Retinal pigment epithelial cell (primary cell): Measurements from ENCODE around the gene EDIL3.
A peak's percentile ranks its signal among the peaks of the same experiment; 100 is the strongest.

Experiments
- DNase-seq: peaks from one replicate; pipeline ENCODE4 v3.0.0-alpha.2; 2010; ENCODE audit warnings: low read depth
- H3K4me3 ChIP-seq: 2 replicates; pipeline ENCODE4 v1.5.1; 2011; ENCODE audit warnings: mild to moderate bottlenecking, low read length, control low read depth, moderate library complexity
- TF ChIP-seq, protein P1 (sequence below): conservative IDR thresholded peaks from 2 replicates; pipeline ENCODE4 v1.5.1; 2011; ENCODE audit warnings: low read depth, low read length, control low read depth, inconsistent platforms

EDIL3 gene

DNA sequence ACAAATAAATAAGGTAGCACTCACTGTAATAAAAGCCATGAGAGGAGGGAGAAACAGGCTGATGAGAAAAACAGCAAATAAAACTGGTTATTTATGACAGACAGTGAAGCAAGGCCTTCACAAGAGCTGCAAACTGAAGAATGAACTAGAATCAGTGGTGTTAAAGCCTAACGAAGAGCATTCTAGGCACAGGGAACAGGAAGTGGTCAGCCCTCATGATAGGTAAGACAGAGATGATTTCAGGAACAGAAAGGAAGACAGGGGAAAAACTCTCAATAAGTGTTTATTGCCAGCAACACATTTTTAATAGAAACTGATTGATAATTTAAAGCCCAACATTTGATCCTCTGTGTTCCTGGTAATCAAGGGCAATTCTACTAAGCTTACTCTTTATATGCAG is 124.5 kb downstream of the EDIL3 start:
- H3K4me3 ChIP-seq, result no peak overlapping the region
- DNase-seq, result no peak
- TF ChIP-seq, protein P1, sequence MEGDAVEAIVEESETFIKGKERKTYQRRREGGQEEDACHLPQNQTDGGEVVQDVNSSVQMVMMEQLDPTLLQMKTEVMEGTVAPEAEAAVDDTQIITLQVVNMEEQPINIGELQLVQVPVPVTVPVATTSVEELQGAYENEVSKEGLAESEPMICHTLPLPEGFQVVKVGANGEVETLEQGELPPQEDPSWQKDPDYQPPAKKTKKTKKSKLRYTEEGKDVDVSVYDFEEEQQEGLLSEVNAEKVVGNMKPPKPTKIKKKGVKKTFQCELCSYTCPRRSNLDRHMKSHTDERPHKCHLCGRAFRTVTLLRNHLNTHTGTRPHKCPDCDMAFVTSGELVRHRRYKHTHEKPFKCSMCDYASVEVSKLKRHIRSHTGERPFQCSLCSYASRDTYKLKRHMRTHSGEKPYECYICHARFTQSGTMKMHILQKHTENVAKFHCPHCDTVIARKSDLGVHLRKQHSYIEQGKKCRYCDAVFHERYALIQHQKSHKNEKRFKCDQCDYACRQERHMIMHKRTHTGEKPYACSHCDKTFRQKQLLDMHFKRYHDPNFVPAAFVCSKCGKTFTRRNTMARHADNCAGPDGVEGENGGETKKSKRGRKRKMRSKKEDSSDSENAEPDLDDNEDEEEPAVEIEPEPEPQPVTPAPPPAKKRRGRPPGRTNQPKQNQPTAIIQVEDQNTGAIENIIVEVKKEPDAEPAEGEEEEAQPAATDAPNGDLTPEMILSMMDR, result no peak

GRCh38 chr5:84259283-84260045 is 125.2 kb downstream of the EDIL3 start:
- TF ChIP-seq, protein P1, result no peak
- H3K4me3 ChIP-seq, result no peak overlapping the region
- DNase-seq, result no peak

- no peak overlapping the region for H3K4me3 ChIP-seq
- DNase-seq, result no peak
- TF ChIP-seq, protein P1, result no peak
Measured at GRCh38 chr5:84257061-84257460, 127.6 kb downstream of the EDIL3 start.

GRCh38 chr5:84255315-84255714 is 129.4 kb downstream of the EDIL3 start:
- TF ChIP-seq, protein P1, result peak; percentile 40
- no peak overlapping the region for H3K4me3 ChIP-seq
- no peak for DNase-seq

DNA sequence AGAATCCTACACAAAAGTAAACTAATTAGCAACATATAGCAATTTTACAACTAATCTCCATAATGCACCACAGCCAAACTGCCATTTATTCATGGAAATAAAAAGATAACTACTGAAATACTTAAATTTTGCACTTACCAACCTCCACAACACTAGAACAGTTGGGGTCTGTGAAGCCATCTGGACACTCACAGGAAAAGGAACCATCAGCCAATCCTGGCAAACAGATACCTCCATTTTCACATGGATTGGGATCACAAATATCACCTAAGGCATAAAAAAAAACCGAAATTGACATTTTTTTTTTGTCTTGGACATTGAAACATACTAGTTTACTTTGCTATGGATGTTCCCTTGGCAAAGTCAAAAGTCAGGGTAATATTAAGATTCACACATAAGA is 130.7 kb downstream of the EDIL3 start:
- DNase-seq, result no peak
- TF ChIP-seq, protein P1, result no peak
- H3K4me3 ChIP-seq, result no peak overlapping the region

GRCh38 chr5:84251503-84251902 is 133.2 kb downstream of the EDIL3 start:
- no peak for DNase-seq
- TF ChIP-seq, protein P1, result no peak

GRCh38 chr5:84249918-84250630 is 134.6 kb downstream of the EDIL3 start:
- TF ChIP-seq, protein P1, result no peak
- no peak for DNase-seq
- no peak overlapping the region for H3K4me3 ChIP-seq

More at GRCh38 chr5:84251503-84251902, 133.2 kb downstream of the EDIL3 start:
- H3K4me3 ChIP-seq, result no peak overlapping the region
